Mucosa of gallbladder (tissue), 1 donor: ENCODE data around the gene SKOR1. TPM values are rescaled to one million over a fixed set of nuclear protein-coding genes. Genes with fewer than 3 reads are reported as not detected.

Experiments used
- total RNA-seq: library from RNA; stranded (reverse); gene quantifications from one replicate; pipeline ENCODE4 v1.2.1, GENCODE V29; 2021
- donor health status: DM: no; HTN: no; CAD: no.

The SKOR1 gene
- total RNA-seq, 1 donor from 2014 or later: 0.43 TPM

Other genes starting within 250 kb of the SKOR1 start
- not detected for gene RNU6-1, start 14.5 kb downstream of the SKOR1 start, total RNA-seq
- gene PIAS1, start 228.8 kb downstream of the SKOR1 start, total RNA-seq: 54.5 TPM